GM18498 (cell line): ENCODE measurements around the gene CD6.
"Not testable (repeated sequence)": the region's sequence is repeated elsewhere in the genome, so short reads cannot be mapped to it uniquely, and the experiment has no call there.

Experiments used
- ATAC-seq: cut with Tn5 transposase; IDR thresholded peaks from one replicate; pipeline ENCODE4 v1.9.1; 2021; ENCODE audit warnings: mild to moderate bottlenecking, moderate library complexity; ENCODE audit not compliant: unreplicated experiment

Gene CD6

GRCh38 chr11:60951904-60952741 is 19.4 kb upstream of the CD6 start, which contains the start of gene SLC15A3:
Gene SLC15A3, minus strand, starts transcription at chr11:60952176. Its CDS starts 625 bp downstream, at chr11:60951551.
- ATAC-seq = peak; percentile 82

- no peak for ATAC-seq
Observed at GRCh38 chr11:60952742-60953170, 18.7 kb upstream of the CD6 start.

GRCh38 chr11:60953781-60954180 is 17.7 kb upstream of the CD6 start:
- ATAC-seq = no peak

- ATAC-seq = no peak
Observed at GRCh38 chr11:60954421-60954820, 17.1 kb upstream of the CD6 start.

- no peak for ATAC-seq
Observed at GRCh38 chr11:60955571-60955970, 15.9 kb upstream of the CD6 start.

GRCh38 chr11:60957188-60957587 is 14.3 kb upstream of the CD6 start:
- ATAC-seq = no peak

- no peak for ATAC-seq
Observed at GRCh38 chr11:60959431-60959830, 12.0 kb upstream of the CD6 start.

- no peak for ATAC-seq
Observed at GRCh38 chr11:60960405-60960804, 11.1 kb upstream of the CD6 start.

- no peak for ATAC-seq
Observed at GRCh38 chr11:60964801-60965200, 6.7 kb upstream of the CD6 start.

- ATAC-seq = no peak
Observed at GRCh38 chr11:60966890-60967289, 4.6 kb upstream of the CD6 start.

- ATAC-seq = no peak
Observed at GRCh38 chr11:60968223-60968622, 3.3 kb upstream of the CD6 start.

- ATAC-seq = peak; percentile 69
Observed at GRCh38 chr11:60970369-60970774, 1.1 kb upstream of the CD6 start.

- no peak for ATAC-seq
Observed at GRCh38 chr11:60970890-60971289, 590 bp upstream of the CD6 start.

- ATAC-seq = no peak
Observed at GRCh38 chr11:60972182-60973030, 926 bp downstream of the CD6 start.

GRCh38 chr11:60973699-60974098 is 2.2 kb downstream of the CD6 start:
- no peak for ATAC-seq

GRCh38 chr11:60974316-60974715 is 2.8 kb downstream of the CD6 start:
- not testable (repeated sequence) for ATAC-seq

- no peak for ATAC-seq
Observed at GRCh38 chr11:60974726-60975125, 3.2 kb downstream of the CD6 start.

- ATAC-seq = no peak
Observed at GRCh38 chr11:60977224-60977623, 5.7 kb downstream of the CD6 start.

GRCh38 chr11:60977836-60978235 is 6.4 kb downstream of the CD6 start:
- no peak for ATAC-seq

- no peak for ATAC-seq
Observed at GRCh38 chr11:60978546-60979380, 7.3 kb downstream of the CD6 start.

GRCh38 chr11:60981515-60981914 is 10.0 kb downstream of the CD6 start:
- no peak for ATAC-seq
